GM23338 (cell line): ENCODE data around the gene PIAS4. TPM values are rescaled to one million over a fixed set of nuclear protein-coding genes. Genes with fewer than 3 reads are reported as not detected.

Experiments
- ATAC-seq: fragments of 200-7000 bp; cut with Tn5 transposase; 3 replicates; pipeline ENCODE4 v1.9.1; 2020
- DNase-seq: peaks from one replicate; pipeline ENCODE4 v3.0.0-alpha.2; 2015; ENCODE audit warnings: low spot score
- H2AFZ ChIP-seq: fragments of 200-600 bp; sonication (generic); 2 replicates; pipeline ENCODE4 v1.8.0; 2016; ENCODE audit warnings: antibody characterized with exemption, mild to moderate bottlenecking, moderate library complexity
- H3F3A ChIP-seq: fragments of 200-600 bp; sonication (generic); replicated peaks from 2 replicates; pipeline ENCODE4 v1.8.0; 2017; ENCODE audit warnings: antibody characterized with exemption, mixed run types, low read depth
- H3K27ac ChIP-seq: fragments of 200-600 bp; sonication (generic); 2 replicates; pipeline ENCODE4 v1.6.1; 2016; ENCODE audit warnings: low read depth
- H3K27me3 ChIP-seq: fragments of 200-600 bp; sonication (generic); 2 replicates; pipeline ENCODE4 v1.8.0; 2016; ENCODE audit warnings: mild to moderate bottlenecking, mixed run types, moderate library complexity; ENCODE audit not compliant: insufficient read depth
- H3K36me3 ChIP-seq: fragments of 200-600 bp; sonication (generic); 2 replicates; pipeline ENCODE4 v1.8.0; 2016; ENCODE audit warnings: mild to moderate bottlenecking; ENCODE audit not compliant: insufficient read depth
- H3K4me1 ChIP-seq: fragments of 200-600 bp; sonication (generic); 2 replicates; pipeline ENCODE4 v1.8.0; 2016; ENCODE audit warnings: mild to moderate bottlenecking, moderate library complexity; ENCODE audit not compliant: insufficient read depth
- H3K4me2 ChIP-seq: fragments of 200-600 bp; sonication (generic); 2 replicates; pipeline ENCODE4 v1.7.1; 2017; ENCODE audit warnings: mixed run types
- H3K4me3 ChIP-seq: fragments of 200-600 bp; sonication (generic); 2 replicates; pipeline ENCODE4 v1.6.1; 2016; ENCODE audit warnings: mixed run types
- H3K79me2 ChIP-seq: fragments of 200-600 bp; sonication (generic); replicated peaks from 2 replicates; pipeline ENCODE4 v1.8.0; 2017; ENCODE audit warnings: mild to moderate bottlenecking; ENCODE audit not compliant: insufficient read depth
- H3K9me2 ChIP-seq: fragments of 200-600 bp; sonication (generic); 2 replicates; pipeline ENCODE4 v1.8.0; 2017; ENCODE audit not compliant: insufficient read depth
- H4K20me1 ChIP-seq: fragments of 200-600 bp; sonication (generic); replicated peaks from 2 replicates; pipeline ENCODE4 v1.8.0; 2017; ENCODE audit warnings: mild to moderate bottlenecking; ENCODE audit not compliant: insufficient read depth
- H3K27ac Mint-ChIP-seq: 2 replicates; pipeline ENCODE4 v1.8.0; 2020; ENCODE audit warnings: inconsistent platforms, mild to moderate bottlenecking, moderate library complexity, mixed read lengths
- H3K27me3 Mint-ChIP-seq: 3 replicates; pipeline ENCODE4 v1.8.0; 2022; ENCODE audit warnings: low read depth, mild to moderate bottlenecking, moderate library complexity, mixed read lengths, inconsistent platforms; ENCODE audit not compliant: insufficient read depth, poor library complexity
- H3K36me3 Mint-ChIP-seq: 3 replicates; pipeline ENCODE4 v1.8.0; 2021; ENCODE audit warnings: low read depth, mild to moderate bottlenecking, inconsistent platforms, moderate library complexity, mixed read lengths
- H3K4me1 Mint-ChIP-seq: 3 replicates; pipeline ENCODE4 v1.8.0; 2020; ENCODE audit warnings: mild to moderate bottlenecking, inconsistent platforms, mixed read lengths
- H3K4me3 Mint-ChIP-seq: 3 replicates; pipeline ENCODE4 v1.8.0; 2021; ENCODE audit warnings: moderate library complexity, mild to moderate bottlenecking, inconsistent platforms, mixed read lengths
- H3K9me3 Mint-ChIP-seq: 3 replicates; pipeline ENCODE4 v1.8.0; 2020; ENCODE audit warnings: moderate library complexity, mild to moderate bottlenecking, inconsistent platforms, mixed read lengths
- CREB1 ChIP-seq: fragments of 250-450 bp; sonication (Bioruptor Pico); IDR thresholded peaks from 2 replicates; pipeline ENCODE4 v1.5.0; 2020; ENCODE audit warnings: low read depth, mild to moderate bottlenecking, moderate library complexity
- EZH2 ChIP-seq: fragments of 200-600 bp; sonication (generic); IDR thresholded peaks from one replicate; pipeline ENCODE4 v1.8.0; 2017; ENCODE audit warnings: antibody characterized with exemption, mild to moderate bottlenecking, low read depth; ENCODE audit not compliant: unreplicated experiment
- EZH2phosphoT487 ChIP-seq: fragments of 200-600 bp; sonication (generic); IDR thresholded peaks from one replicate; pipeline ENCODE4 v1.8.1; 2018; ENCODE audit warnings: antibody characterized with exemption; ENCODE audit not compliant: unreplicated experiment
- JUNB ChIP-seq: IDR thresholded peaks from one replicate; pipeline ENCODE4 v1.6.1; 2016; ENCODE audit warnings: antibody characterized with exemption; ENCODE audit not compliant: unreplicated experiment
- NANOG ChIP-seq: IDR thresholded peaks from 2 replicates; pipeline ENCODE4 v1.6.1; 2016; ENCODE audit warnings: antibody characterized with exemption, borderline replicate concordance
- POLR2AphosphoS5 ChIP-seq: IDR thresholded peaks from 2 replicates; pipeline ENCODE4 v1.6.1; 2016; ENCODE audit warnings: antibody characterized with exemption, low read depth
- REST ChIP-seq: IDR thresholded peaks from one replicate; pipeline ENCODE4 v1.6.1; 2018; ENCODE audit warnings: antibody characterized with exemption; ENCODE audit not compliant: unreplicated experiment
- STAT1 ChIP-seq: IDR thresholded peaks from one replicate; pipeline ENCODE4 v1.6.1; 2016; ENCODE audit warnings: antibody characterized with exemption; ENCODE audit not compliant: unreplicated experiment
- ZNF114 ChIP-seq: fragments of 250-450 bp; sonication (Bioruptor Pico); IDR thresholded peaks from 2 replicates; pipeline ENCODE4 v1.5.0; 2020; ENCODE audit warnings: mild to moderate bottlenecking, moderate library complexity
- polyA plus RNA-seq: library from polyadenylated mRNA; unstranded; fragments of >200 nt; fragmentation: Nextera tagmentation; extraction: Ambion mirVana; gene quantifications from 2 replicates; pipeline ENCODE4 v1.2.1, GENCODE V29; 2016
- total RNA-seq: library from RNA; depleted of rRNA; stranded (reverse); fragments of >200 nt; shearing (Covaris generic); gene quantifications from 2 replicates; pipeline ENCODE4 v1.2.3, GENCODE V29; 2014

PIAS4 gene
- total and polyA plus RNA-seq, 2 experiments from 2014 or later: 17.0 to 48.4 TPM

DNA sequence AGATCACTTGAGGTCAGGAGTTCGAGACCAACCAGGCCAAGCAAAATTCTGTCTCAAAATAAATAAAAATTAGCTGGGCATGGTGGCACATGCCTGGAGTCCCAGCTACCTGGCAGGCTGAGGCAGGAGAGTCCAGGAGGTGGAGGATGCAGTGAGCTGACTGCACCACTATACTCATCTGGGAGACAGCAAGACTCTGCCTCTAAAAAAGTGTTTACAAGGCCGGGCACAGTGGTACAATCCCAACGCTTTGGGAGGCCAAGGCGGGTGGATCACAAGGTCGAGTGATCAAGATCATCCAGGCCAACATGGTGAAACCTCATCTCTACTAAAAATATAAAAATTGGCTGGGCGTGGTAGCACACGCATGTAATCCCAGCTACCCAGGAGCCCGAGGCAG, 32.4 kb upstream of the PIAS4 start:
- H3K36me3 ChIP-seq: peaks cover 39% of the 10 kb centered on the region
- H3K36me3 Mint-ChIP-seq: peaks cover 59% of the 10 kb centered on the region
- H4K20me1 ChIP-seq: peaks cover 25% of the 10 kb centered on the region
- no peak overlapping the region for H3K27ac Mint-ChIP-seq
- H2AFZ ChIP-seq: no peak overlapping the region
- no peak for TF ChIP-seq STAT1
- no peak for TF ChIP-seq POLR2AphosphoS5
- peaks cover 64% of the 10 kb centered on the region for H3F3A ChIP-seq
- no peak for DNase-seq
- peaks cover 32% of the 10 kb centered on the region for H3K27me3 Mint-ChIP-seq
- H3K4me3 Mint-ChIP-seq: no peak overlapping the region
- no peaks in the 10 kb centered on the region; the same call in 2 of the 3 replicates for H3K9me3 Mint-ChIP-seq
- H3K27me3 ChIP-seq: no peaks in the 10 kb centered on the region
- peaks cover 9% of the 10 kb centered on the region for H3K4me1 Mint-ChIP-seq
- peaks cover 31% of the 10 kb centered on the region for H3K79me2 ChIP-seq
- H3K9me2 ChIP-seq: no peaks in the 10 kb centered on the region
- peak overlapping the region; percentile 87; the same call in 1 of the 2 replicates for H3K27ac ChIP-seq
- peaks cover under 1% of the 10 kb centered on the region; the same call in 1 of the 2 replicates for H3K4me1 ChIP-seq
- H3K4me2 ChIP-seq: no peak overlapping the region
- no peak for ATAC-seq
- H3K4me3 ChIP-seq: no peak overlapping the region

DNA sequence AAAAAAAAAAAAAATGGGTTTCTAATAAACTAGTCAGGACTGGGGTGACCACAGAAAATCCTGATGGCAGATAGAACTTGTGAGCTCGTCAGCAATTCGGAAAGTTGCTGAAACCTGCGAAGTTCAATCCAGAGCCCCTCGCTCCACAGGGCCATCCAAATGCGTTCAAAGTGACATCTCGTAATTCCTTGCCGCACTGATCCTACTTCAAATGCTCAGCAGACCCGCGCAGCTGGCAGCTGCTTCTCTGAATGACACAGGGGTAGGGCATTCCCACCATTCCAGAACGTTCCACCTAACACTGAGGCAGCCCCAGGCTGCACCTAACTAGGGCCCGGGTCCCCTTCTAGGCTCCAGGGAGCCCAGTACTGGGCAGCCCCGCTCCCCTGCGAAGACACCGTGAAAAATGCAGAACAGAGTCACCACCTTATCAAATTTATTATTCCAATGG, 31.9 kb upstream of the PIAS4 start:
- no peaks in the 10 kb centered on the region; the same call in 2 of the 3 replicates for H3K9me3 Mint-ChIP-seq
- no peaks in the 10 kb centered on the region; the same call in 1 of the 2 replicates for H3K4me1 ChIP-seq
- DNase-seq (peak; percentile 22), ATAC-seq (no peak)
- no peak overlapping the region for H3K27ac Mint-ChIP-seq
- peaks cover 64% of the 10 kb centered on the region for H3K36me3 Mint-ChIP-seq
- peaks cover 68% of the 10 kb centered on the region for H3F3A ChIP-seq
- H4K20me1 ChIP-seq: peaks cover 30% of the 10 kb centered on the region
- no peak overlapping the region for H3K4me2 ChIP-seq
- H3K79me2 ChIP-seq: peaks cover 31% of the 10 kb centered on the region
- H3K27ac ChIP-seq: peak overlapping the region; percentile 87; the same call in 1 of the 2 replicates
- no peak overlapping the region for H3K4me3 ChIP-seq
- no peaks in the 10 kb centered on the region for H3K9me2 ChIP-seq
- no peak overlapping the region for H2AFZ ChIP-seq
- 0 out of 3 replicates have a peak overlapping the region, but pooled peaks have one; percentile 16 for H3K4me3 Mint-ChIP-seq
- H3K4me1 Mint-ChIP-seq: peaks cover 5% of the 10 kb centered on the region; the same call in 2 of the 3 replicates
- TF ChIP-seq POLR2AphosphoS5 (peak; percentile 33), CREB1 (CRISPR knock-in tag) (no peak), EZH2 (no peak), NANOG (no peak), JUNB (no peak), ZNF114 (CRISPR knock-in tag) (no peak), REST (no peak), EZH2phosphoT487 (no peak)
- peaks cover 27% of the 10 kb centered on the region for H3K27me3 Mint-ChIP-seq
- H3K36me3 ChIP-seq: peaks cover 44% of the 10 kb centered on the region
- no peaks in the 10 kb centered on the region for H3K27me3 ChIP-seq
